ENCODE results near the gene SLC15A3. TPM values are rescaled to one million over a fixed set of nuclear protein-coding genes. Genes with fewer than 3 reads are reported as not detected.
A peak's percentile ranks its signal among the peaks of the same experiment; 100 is the strongest.

SLC15A3 gene
- total and polyA plus RNA-seq, 8 donors = 13.8 to 96.4 (median 18.2) TPM

GRCh38 chr11:60954421-60954820, 2.4 kb upstream of the SLC15A3 start:
- Histone ChIP-seq H3K4me3 (no peak overlapping the region), H3K36me3 (no peaks in the 10 kb centered on the region), H3K27me3 (peaks cover 0 to 12% of the 10 kb centered on the region in 2 donors), H3K9me3 (no peaks in the 10 kb centered on the region), H3K4me1 (peaks cover 3 to 50% of the 10 kb centered on the region in 2 donors), H3K27ac (peak overlapping the region in 1 of 2 donors; percentile 96)
- ATAC-seq = peak; percentile 30
- intact Hi-C loops (cut with DNase I) = no loop called here
- no peak for TF ChIP-seq CTCF (IDR thresholded peaks at IDR 0.05)
- DNase-seq = peak in 1 of 4 donors; percentile 59

GRCh38 chr11:60953781-60954180, 1.8 kb upstream of the SLC15A3 start:
- H3K36me3 ChIP-seq = no peaks in the 10 kb centered on the region
- peaks cover 3 to 56% of the 10 kb centered on the region in 2 donors for H3K4me1 ChIP-seq
- TF ChIP-seq CTCF (IDR thresholded peaks at IDR 0.05) = no peak
- H3K4me3 ChIP-seq = no peak overlapping the region
- H3K9me3 ChIP-seq = no peaks in the 10 kb centered on the region
- peaks cover 0 to 10% of the 10 kb centered on the region in 2 donors for H3K27me3 ChIP-seq
- peak overlapping the region in 1 of 2 donors; percentile 96 for H3K27ac ChIP-seq
- intact Hi-C loops (cut with DNase I) = no loop called here
- peak in 1 of 4 donors; percentile 65 for DNase-seq
- ATAC-seq = peak; percentile 37

- intact Hi-C loops (cut with DNase I) = no loop called here
- H3K4me3 ChIP-seq = peak overlapping the region; percentile 36 to 64
Observed at GRCh38 chr11:60952742-60953170, 780 bp upstream of the SLC15A3 start.

GRCh38 chr11:60951606-60951903, 421 bp downstream of the SLC15A3 start:
- DNase-seq (peak in 1 of 4 donors; percentile 18), ATAC-seq (peak; percentile 5)
- no peak for TF ChIP-seq CTCF (IDR thresholded peaks at IDR 0.05)
- Histone ChIP-seq H3K27ac (peak overlapping the region; percentile 92 to 96), H3K27me3 (peaks cover 0 to 10% of the 10 kb centered on the region in 2 donors), H3K36me3 (peaks cover 0 to 13% of the 10 kb centered on the region in 2 donors), H3K9me3 (no peaks in the 10 kb centered on the region), H3K4me3 (peak overlapping the region; percentile 36 to 64), H3K4me1 (peaks cover 3 to 70% of the 10 kb centered on the region in 2 donors)
- intact Hi-C loops (cut with DNase I) = no loop called here

More at GRCh38 chr11:60952742-60953170, 780 bp upstream of the SLC15A3 start:
- DNase-seq (peak in 1 of 4 donors; percentile 77), ATAC-seq (no peak)
- H3K9me3 ChIP-seq = no peaks in the 10 kb centered on the region
- peaks cover 0 to 10% of the 10 kb centered on the region in 2 donors for H3K27me3 ChIP-seq
- peaks cover 3 to 66% of the 10 kb centered on the region in 2 donors for H3K4me1 ChIP-seq
- TF ChIP-seq CTCF (IDR thresholded peaks at IDR 0.05) = no peak
- peaks cover 0 to under 1% of the 10 kb centered on the region in 2 donors for H3K36me3 ChIP-seq
- H3K27ac ChIP-seq = peak overlapping the region; percentile 92 to 96

- peaks cover 3 to 69% of the 10 kb centered on the region in 2 donors for H3K4me1 ChIP-seq
- TF ChIP-seq CTCF (IDR thresholded peaks at IDR 0.05) = no peak
- H3K4me3 ChIP-seq = peak overlapping the region; percentile 36 to 64
- peaks cover 0 to 17% of the 10 kb centered on the region in 2 donors for H3K36me3 ChIP-seq
- peak; percentile 5 for ATAC-seq
- peak in 3 of 4 donors; percentile 54 to 90 (median 55) for DNase-seq
- peak overlapping the region in 1 of 2 donors; percentile 96 for H3K27ac ChIP-seq
- H3K27me3 ChIP-seq = peaks cover 0 to 10% of the 10 kb centered on the region in 2 donors
- H3K9me3 ChIP-seq = no peaks in the 10 kb centered on the region
- intact Hi-C loops (cut with DNase I) = no loop called here
Observed at GRCh38 chr11:60950933-60951605, 907 bp downstream of the SLC15A3 start.

All from left lung (tissue), 10 donors.